DND-41 (cell line): ENCODE results near the gene BSCL2.

Source experiments
- EZH2 ChIP-seq: IDR thresholded peaks from 3 replicates; pipeline ENCODE4 v1.6.1; 2012; ENCODE audit warnings: borderline replicate concordance, low read depth, mild to moderate bottlenecking, moderate library complexity, low read length, inconsistent platforms; ENCODE audit not compliant: severe bottlenecking
- TF ChIP-seq, protein P1 (sequence below): IDR thresholded peaks from 2 replicates; pipeline ENCODE4 v1.5.1; 2012; ENCODE audit warnings: borderline replicate concordance, low read length, moderate library complexity, mild to moderate bottlenecking; ENCODE audit not compliant: poor library complexity, severe bottlenecking; ENCODE audit errors: extremely low read depth

DNA sequence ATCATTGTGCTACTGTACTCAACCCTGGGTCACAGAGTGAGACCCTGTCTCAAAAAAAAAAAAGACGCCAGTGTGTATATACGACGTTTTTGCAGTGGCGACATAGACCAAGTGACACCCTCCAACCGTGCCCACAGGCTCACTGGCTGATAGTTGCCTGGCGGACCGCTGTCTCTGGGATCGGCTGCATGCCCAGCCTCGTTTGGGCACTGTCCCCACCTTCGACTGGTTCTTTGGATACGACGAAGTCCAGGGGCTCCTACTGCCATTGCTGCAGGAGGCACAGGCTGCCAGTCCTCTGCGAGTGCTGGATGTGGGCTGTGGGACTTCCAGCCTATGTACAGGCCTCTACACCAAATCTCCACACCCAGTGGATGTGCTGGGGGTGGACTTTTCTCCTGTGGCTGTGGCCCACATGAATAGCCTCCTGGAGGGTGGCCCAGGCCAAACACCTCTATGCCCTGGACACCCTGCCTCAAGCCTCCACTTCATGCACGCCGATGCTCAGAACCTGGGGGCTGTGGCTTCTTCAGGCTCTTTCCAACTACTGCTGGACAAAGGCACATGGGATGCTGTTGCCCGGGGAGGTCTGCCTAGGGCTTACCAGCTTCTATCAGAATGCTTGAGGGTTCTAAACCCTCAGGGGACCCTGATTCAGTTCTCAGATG, 40.8 kb downstream of the BSCL2 start:
- TF ChIP-seq, protein P1, sequence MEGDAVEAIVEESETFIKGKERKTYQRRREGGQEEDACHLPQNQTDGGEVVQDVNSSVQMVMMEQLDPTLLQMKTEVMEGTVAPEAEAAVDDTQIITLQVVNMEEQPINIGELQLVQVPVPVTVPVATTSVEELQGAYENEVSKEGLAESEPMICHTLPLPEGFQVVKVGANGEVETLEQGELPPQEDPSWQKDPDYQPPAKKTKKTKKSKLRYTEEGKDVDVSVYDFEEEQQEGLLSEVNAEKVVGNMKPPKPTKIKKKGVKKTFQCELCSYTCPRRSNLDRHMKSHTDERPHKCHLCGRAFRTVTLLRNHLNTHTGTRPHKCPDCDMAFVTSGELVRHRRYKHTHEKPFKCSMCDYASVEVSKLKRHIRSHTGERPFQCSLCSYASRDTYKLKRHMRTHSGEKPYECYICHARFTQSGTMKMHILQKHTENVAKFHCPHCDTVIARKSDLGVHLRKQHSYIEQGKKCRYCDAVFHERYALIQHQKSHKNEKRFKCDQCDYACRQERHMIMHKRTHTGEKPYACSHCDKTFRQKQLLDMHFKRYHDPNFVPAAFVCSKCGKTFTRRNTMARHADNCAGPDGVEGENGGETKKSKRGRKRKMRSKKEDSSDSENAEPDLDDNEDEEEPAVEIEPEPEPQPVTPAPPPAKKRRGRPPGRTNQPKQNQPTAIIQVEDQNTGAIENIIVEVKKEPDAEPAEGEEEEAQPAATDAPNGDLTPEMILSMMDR = no peak
- TF ChIP-seq EZH2 = no peak
